SK-N-MC (cell line): ENCODE data around the gene LIF.

Experiments used
- EZH2 ChIP-seq: fragments of 200-600 bp; sonication (generic); IDR thresholded peaks from one replicate; pipeline ENCODE4 v1.6.1; 2017; ENCODE audit warnings: antibody characterized with exemption
- FOXP2 ChIP-seq: optimal IDR thresholded peaks from 2 replicates; pipeline ENCODE3; 2011; ENCODE audit warnings: mild to moderate bottlenecking, moderate library complexity; ENCODE audit not compliant: insufficient read depth; ENCODE audit errors: extremely low read length, control extremely low read depth
- POLR2AphosphoS5 ChIP-seq: IDR thresholded peaks from 2 replicates; pipeline ENCODE4 v1.6.1; 2012; ENCODE audit warnings: mild to moderate bottlenecking, low read depth, low read length, borderline replicate concordance

DNA sequence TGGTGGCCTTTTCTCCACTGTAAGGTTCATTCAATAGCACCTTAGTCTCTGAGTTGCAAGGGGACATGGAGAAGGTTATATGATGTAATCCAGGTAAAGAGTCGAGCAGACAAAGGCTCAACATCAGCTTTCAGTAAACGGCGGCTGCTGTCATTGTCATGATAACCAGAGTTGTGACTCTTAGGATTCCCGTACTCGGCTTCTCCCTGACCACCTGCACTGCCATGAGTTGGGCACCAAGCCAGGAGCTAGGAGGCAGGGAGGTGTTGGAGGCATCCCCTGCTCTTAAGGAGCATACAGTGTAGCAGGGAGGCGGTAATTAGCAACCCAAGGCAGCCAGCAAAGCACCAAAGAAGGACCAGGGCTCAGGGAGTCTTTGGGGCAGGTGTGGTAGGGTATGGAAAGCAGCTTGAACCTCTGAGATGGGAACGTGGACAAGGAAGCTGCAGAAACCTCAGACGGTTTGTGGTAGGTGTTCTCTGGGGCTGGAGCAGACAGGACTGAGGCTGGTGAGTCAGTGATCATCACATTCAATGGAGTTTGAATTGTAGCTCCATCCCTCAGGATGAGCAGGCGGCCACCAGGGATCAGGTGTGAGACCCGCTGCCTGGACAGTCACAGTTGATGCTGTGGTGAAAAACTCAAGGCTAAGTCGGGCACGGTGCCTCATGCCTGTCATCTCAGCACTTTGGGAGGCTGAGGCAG lies 31.7 kb downstream of the LIF start:
- TF ChIP-seq EZH2 = no peak
- TF ChIP-seq POLR2AphosphoS5 = no peak
- no peak for TF ChIP-seq FOXP2
